Ectodermal cell (in vitro differentiated cells): ENCODE data around the gene RNF112.
"Not testable (repeated sequence)": the region's sequence is repeated elsewhere in the genome, so short reads cannot be mapped to it uniquely, and the experiment has no call there.

Source experiments
- H3K27ac ChIP-seq: 2 replicates; pipeline ENCODE4 v1.7.0; 2013; ENCODE audit warnings: mild to moderate bottlenecking, low read depth, low read length; ENCODE audit not compliant: insufficient read depth, poor library complexity, severe bottlenecking
- H3K27me3 ChIP-seq: 2 replicates; pipeline ENCODE4 v1.7.0; 2013; ENCODE audit warnings: mild to moderate bottlenecking, low read length; ENCODE audit not compliant: insufficient read depth, control insufficient read depth, poor library complexity, severe bottlenecking
- H3K36me3 ChIP-seq: one replicate; pipeline ENCODE4 v1.7.0; 2013; ENCODE audit warnings: low read length; ENCODE audit not compliant: control insufficient read depth, insufficient read depth
- H3K4me1 ChIP-seq: one replicate; pipeline ENCODE4 v1.7.0; 2013; ENCODE audit warnings: low read length; ENCODE audit not compliant: control insufficient read depth, insufficient read depth
- H3K4me3 ChIP-seq: 2 replicates; pipeline ENCODE4 v1.7.0; 2013; ENCODE audit warnings: low read depth, low read length, control low read depth; ENCODE audit not compliant: insufficient read depth
- H3K9me3 ChIP-seq: 2 replicates; pipeline ENCODE4 v1.7.0; 2013; ENCODE audit warnings: mild to moderate bottlenecking, low read length, moderate library complexity; ENCODE audit not compliant: control insufficient read depth
- WGBS, 2 experiments: methylation state at CpG; one replicate each; pipeline ENCODE4 v1.1.7; 2013; ENCODE audit warnings: missing lambda C conversion rate in 2 of 2; 5-methylcytosine and 5-hydroxymethylcytosine counted together

RNF112 gene

GRCh38 chr17:19461116-19461515, 50.1 kb downstream of the RNF112 start:
- Histone ChIP-seq H3K4me3 (no peak overlapping the region), H3K4me1 (peaks cover 16% of the 10 kb centered on the region), H3K27me3 (no peaks in the 10 kb centered on the region), H3K36me3 (no peaks in the 10 kb centered on the region), H3K27ac (no peak overlapping the region), H3K9me3 (no peaks in the 10 kb centered on the region)

- no peaks in the 10 kb centered on the region for H3K36me3 ChIP-seq
- H3K4me1 ChIP-seq, result peaks cover 16% of the 10 kb centered on the region
- no peak overlapping the region for H3K4me3 ChIP-seq
- no peaks in the 10 kb centered on the region for H3K27me3 ChIP-seq
- 93 to 94% methylated on average over 4 of the region's 4 CpGs for WGBS, 2 experiments
- no peaks in the 10 kb centered on the region for H3K9me3 ChIP-seq
- H3K27ac ChIP-seq, result no peak overlapping the region
Observed at GRCh38 chr17:19461681-19462080, 50.6 kb downstream of the RNF112 start.

GRCh38 chr17:19462456-19463035, 51.5 kb downstream of the RNF112 start:
- WGBS, 2 experiments, result 92 to 93% methylated on average over 7 of the region's 7 CpGs
- H3K27me3 ChIP-seq, result not testable (repeated sequence)

GRCh38 chr17:19464031-19465026, 53.3 kb downstream of the RNF112 start:
- no peaks in the 10 kb centered on the region for H3K36me3 ChIP-seq
- no peaks in the 10 kb centered on the region for H3K27me3 ChIP-seq
- H3K27ac ChIP-seq, result no peak overlapping the region
- no peaks in the 10 kb centered on the region for H3K4me1 ChIP-seq
- H3K9me3 ChIP-seq, result no peaks in the 10 kb centered on the region
- no peak overlapping the region for H3K4me3 ChIP-seq
- 92 to 93% methylated on average over 14 of the region's 14 CpGs for WGBS, 2 experiments

More at GRCh38 chr17:19462456-19463035, 51.5 kb downstream of the RNF112 start:
- H3K9me3 ChIP-seq, H3K4me1 ChIP-seq, H3K36me3 ChIP-seq, H3K27ac ChIP-seq, H3K4me3 ChIP-seq: not testable (repeated sequence)
